Neural progenitor cell (in vitro differentiated cells): ENCODE measurements around the gene TREML4.

Source experiments
- CTCF ChIP-seq: fragments of 200-600 bp; sonication (generic); IDR thresholded peaks from 2 replicates; pipeline ENCODE4 v1.5.1; 2017; ENCODE audit warnings: antibody characterized with exemption, mild to moderate bottlenecking
- EZH2 ChIP-seq: fragments of 200-600 bp; sonication (generic); IDR thresholded peaks from 2 replicates; pipeline ENCODE4 v1.6.1; 2017; ENCODE audit warnings: antibody characterized with exemption, mild to moderate bottlenecking, moderate library complexity
- EZH2phosphoT487 ChIP-seq: fragments of 200-600 bp; sonication (generic); IDR thresholded peaks from 2 replicates; pipeline ENCODE4 v1.6.1; 2017; ENCODE audit warnings: antibody characterized with exemption

DNA sequence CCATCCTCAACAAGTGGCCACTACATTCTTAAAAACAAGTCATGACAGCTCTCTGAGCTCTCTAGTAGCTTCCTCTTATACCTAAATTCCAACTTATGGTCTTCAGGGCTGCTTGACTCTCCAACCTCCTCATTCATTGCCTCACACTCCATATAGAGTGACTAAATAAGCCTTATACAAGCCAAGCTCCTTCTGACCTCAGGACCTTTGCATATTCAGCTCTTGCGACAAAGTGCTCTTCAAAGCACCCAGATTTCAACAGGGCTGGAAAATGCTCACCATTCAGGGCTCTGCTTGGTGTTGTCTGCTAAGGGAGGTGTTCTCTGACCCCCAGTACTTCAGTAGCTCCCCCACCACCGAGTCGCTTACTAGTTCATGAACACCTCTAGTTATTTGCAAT is 30.9 kb upstream of the TREML4 start:
- no peak for TF ChIP-seq EZH2phosphoT487
- TF ChIP-seq CTCF, result no peak
- TF ChIP-seq EZH2, result no peak
